EL (cell line): Measurements from ENCODE around the gene MTAP.

Experiments
- DNase-seq: peaks from one replicate; pipeline ENCODE4 v3.0.0-alpha.2; 2016

Gene MTAP

DNA sequence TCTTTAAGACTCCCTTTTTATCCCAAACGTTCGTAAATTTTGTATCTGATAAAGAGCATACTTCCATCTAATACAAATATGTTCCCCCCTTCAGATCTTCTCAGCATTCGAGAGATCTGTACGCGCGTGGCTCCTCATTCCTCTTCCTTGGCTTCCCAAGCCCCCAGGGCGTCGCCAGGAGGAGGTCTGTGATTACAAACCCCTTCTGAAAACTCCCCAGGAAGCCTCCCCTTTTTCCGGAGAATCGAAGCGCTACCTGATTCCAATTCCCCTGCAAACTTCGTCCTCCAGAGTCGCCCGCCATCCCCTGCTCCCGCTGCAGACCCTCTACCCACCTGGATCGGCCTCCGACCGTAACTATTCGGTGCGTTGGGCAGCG lies 171.9 kb downstream of the MTAP start:
- peak; percentile 63 for DNase-seq

DNA sequence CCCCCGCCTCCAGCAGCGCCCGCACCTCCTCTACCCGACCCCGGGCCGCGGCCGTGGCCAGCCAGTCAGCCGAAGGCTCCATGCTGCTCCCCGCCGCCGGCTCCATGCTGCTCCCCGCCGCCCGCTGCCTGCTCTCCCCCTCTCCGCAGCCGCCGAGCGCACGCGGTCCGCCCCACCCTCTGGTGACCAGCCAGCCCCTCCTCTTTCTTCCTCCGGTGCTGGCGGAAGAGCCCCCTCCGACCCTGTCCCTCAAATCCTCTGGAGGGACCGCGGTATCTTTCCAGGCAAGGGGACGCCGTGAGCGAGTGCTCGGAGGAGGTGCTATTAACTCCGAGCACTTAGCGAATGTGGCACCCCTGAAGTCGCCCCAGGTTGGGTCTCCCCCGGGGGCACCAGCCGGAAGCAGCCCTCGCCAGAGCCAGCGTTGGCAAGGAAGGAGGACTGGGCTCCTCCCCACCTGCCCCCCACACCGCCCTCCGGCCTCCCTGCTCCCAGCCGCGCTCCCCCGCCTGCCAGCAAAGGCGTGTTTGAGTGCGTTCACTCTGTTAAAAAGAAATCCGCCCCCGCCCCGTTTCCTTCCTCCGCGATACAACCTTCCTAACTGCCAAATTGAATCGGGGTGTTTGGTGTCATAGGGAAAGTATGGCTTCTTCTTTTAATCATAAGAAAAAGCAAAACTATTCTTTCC lies 172.4 kb downstream of the MTAP start:
- DNase-seq = peak; percentile 96

DNA sequence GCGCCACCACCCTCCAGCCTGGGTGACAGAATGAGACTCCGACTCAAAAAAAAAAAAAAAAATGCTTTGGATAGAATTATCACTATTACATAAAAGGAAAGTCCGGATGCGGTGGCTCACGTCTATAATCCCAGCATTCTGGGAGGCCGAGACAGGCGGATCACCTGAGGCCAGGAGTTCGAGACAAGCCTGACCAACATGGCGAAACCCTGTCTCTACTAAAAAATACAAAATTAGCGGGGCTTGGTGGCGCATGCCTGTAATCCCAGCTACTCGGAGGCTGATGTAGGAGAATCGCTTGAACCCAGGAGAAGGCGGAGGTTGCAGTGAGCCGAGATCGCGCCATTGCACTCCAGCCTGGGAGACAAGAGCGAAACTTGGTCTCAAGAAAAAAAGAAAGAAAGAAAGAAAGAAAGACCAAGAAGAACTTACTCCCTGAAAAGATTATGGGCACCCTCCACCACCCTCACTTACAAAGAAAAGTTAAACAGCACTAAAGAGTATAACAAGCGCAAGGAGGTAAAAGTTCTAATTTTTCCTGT lies 174.0 kb downstream of the MTAP start:
- no peak for DNase-seq

DNA sequence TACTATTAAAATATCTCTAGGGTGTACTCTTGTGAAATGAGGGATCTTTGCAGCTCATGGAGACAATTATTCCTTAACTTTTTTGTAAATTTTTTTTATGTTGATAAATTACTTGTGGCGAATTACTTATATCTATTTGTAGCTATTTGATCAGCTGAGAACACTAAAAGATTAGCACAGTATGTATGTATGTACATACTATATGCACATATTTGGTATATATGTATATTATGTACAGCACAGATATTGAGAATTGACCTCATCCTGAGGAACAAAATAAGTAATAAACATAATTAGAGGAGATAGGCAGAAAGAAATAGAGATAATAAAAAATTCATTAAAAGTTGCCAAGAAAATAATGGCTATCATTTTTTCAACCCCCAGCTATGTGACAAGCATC lies 180.0 kb downstream of the MTAP start:
- no peak for DNase-seq

DNA sequence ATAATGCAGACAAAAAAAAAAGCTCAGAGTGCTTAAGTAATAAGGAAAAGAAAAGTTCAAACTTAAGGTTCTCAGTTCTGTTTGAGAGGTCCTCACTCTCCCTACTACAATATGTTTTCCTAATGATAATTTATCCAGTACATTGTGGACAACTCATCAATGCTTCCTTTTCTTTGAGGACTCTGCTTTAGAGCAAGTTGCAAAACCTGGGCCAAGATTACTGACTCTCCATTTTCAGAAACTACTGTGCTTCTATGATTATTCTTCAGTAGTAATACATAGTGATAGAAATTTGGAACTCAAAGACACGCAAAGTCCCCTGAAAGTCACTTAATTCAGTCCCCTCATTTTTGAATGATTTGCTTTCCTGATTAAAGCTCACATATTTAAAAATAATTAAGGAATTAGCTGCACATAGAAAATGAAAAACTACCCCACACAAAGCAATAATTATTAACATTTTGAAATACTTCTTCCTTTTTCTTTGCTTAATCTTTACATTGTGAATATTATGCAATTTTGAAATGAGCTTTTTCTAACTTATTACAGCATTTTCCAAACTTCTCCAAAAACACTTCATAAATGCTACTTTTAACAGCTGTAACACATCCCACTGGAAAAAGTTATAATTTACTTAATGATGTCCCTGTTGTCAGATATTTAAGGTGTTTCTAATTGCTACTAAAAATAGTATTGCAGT lies 180.6 kb downstream of the MTAP start:
- DNase-seq = no peak

DNA sequence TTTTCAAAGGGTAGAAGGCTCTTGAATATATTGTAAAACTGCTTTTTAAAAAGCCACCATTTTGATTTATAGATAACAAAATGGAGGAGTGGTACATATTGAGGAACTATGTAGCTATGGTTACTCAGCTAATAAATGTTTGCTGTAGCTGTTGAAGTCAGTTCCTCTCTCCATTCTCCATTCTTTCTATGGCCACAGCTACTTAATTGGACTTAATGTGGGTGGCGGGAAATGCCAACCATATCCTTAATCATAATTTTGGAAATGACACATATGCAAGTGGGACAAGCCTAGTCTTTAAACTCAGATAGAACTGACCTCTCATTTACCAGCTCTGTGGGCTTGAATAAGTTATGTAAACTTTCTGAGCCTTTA lies 181.1 kb downstream of the MTAP start:
- no peak for DNase-seq

DNA sequence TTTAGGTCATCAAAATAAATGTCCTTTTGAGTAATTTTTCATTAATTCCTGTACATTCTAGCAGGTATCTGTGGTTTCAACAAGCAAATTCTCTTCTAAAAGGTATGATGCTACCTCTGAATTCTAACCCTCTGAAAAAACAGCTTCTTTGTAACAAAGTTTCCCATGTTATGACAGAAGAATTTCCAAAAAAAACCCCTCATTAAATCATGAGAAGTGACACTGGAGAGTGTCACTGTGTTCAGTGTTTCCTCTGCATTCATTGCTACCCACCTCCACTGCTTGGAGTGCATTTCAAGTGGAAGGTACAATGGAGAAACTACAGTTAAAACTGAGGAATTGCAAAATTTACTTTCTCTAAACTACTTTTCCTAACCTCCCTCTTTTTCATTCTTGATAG lies 181.7 kb downstream of the MTAP start:
- DNase-seq = no peak

DNA sequence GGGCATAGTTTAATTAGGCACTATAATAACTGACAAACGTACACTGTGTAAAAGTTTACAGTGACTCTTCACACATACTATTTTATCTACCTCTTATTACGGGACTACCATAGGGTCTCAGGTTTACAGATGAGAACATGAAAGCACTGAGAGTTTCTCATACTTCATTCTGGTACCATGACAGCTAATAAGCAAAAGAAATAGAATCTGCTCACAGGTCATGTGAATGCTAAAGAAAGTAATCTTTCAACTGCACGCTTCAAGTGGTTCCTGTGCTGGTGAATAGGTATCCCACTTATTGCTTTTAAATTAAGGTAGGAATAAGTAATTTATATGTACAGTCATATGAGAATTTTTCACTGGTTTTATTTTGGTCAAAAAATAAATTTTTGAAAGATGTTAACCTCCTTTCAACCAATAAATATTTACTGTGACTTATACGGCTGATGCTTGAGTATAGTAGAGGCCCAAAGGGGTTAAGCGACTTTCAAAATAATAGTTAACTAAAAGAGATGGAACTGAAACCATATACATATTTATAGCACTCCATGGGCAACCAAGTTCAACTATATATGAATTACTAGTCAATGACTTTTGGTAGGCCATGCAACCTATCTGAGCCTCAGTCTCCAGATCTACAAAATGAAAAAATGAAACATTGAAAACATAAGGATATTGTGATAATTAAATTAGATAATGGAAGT lies 183.7 kb downstream of the MTAP start:
- no peak for DNase-seq
